C1 segment of cervical spinal cord (tissue), 14 donors: ENCODE results near the gene ABTB2.

Experiments used
- DNase-seq, 14 donors: peaks; one replicate each; lab custom pipeline; 2025; lab: John Stamatoyannopoulos, UW

ABTB2 gene

GRCh38 chr11:34175284-34176019 is 182.4 kb downstream of the ABTB2 start:
- no peak for DNase-seq

GRCh38 chr11:34174412-34175041 is 183.3 kb downstream of the ABTB2 start:
- DNase-seq: peak in 12 of 14 donors; percentile 4 to 78 (median 46)

- no peak for DNase-seq
Measured at GRCh38 chr11:34173050-34173449, 184.8 kb downstream of the ABTB2 start.

DNA sequence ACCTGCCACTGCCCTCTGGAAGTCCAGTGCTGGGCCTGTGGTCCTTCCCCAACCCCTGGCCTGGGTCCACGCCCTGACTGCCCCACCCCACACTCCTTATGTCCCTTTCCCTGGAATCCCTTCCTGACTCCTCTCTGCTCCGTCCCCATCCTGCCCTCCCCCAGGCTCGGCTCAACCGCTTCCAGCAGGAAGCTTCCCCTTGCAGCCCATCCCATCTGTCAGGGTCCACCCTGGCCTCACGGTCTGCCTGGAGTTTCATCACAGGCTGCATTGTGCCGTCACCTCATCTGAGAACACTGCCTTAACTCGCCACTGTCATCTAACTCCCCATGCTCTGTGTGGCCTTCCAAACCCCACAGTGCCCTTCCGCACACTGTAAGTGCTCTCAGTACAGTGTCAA is 188.1 kb downstream of the ABTB2 start:
- no peak for DNase-seq

- no peak for DNase-seq
Measured at GRCh38 chr11:34168642-34169420, 189.0 kb downstream of the ABTB2 start.

- no peak for DNase-seq
Measured at GRCh38 chr11:34167961-34168360, 189.8 kb downstream of the ABTB2 start.

DNA sequence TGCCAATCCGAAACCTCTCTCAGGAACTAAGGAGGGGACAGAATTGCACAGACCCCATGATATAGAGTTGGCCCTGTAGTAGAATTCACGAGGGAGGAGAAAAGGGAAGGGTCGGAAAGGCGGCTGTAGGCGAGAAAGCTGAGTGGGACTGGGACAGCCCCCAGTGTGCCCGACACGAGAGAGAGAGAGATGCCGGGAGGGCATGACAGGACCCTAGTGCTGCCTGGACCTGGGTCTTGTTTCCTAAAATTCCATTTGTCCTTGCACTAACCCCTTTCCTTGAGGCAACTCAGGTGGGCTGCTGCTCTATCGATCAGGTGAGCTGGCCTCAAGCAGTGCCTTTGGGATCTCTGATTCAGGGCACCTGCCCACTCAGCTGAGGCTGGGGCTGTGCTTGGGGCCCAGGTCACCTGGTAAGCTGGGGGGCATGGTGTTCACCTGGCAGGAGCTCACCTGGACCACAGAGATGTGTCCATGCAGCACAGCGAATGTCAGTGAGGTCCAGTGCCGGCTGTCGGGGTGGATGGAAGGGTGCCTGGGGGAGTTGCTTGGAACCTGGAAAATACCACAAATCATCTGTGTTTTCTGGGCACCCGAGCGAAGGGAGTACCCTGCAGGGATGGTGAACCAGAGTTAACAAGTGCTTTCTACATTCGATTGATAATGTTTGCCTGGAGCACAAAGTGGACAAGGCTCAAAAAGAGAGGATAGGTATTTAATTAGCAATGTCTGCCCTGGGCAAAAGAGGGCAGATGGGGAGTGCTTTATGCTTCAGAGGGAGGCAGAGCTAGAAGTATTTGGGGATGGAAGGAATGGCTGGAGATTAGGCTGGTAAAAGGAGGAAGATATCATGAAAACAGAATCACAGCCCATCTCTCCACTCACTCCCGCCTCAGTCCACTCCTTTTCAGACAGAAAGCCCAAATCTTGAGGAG is 190.7 kb downstream of the ABTB2 start:
- no peak for DNase-seq

DNA sequence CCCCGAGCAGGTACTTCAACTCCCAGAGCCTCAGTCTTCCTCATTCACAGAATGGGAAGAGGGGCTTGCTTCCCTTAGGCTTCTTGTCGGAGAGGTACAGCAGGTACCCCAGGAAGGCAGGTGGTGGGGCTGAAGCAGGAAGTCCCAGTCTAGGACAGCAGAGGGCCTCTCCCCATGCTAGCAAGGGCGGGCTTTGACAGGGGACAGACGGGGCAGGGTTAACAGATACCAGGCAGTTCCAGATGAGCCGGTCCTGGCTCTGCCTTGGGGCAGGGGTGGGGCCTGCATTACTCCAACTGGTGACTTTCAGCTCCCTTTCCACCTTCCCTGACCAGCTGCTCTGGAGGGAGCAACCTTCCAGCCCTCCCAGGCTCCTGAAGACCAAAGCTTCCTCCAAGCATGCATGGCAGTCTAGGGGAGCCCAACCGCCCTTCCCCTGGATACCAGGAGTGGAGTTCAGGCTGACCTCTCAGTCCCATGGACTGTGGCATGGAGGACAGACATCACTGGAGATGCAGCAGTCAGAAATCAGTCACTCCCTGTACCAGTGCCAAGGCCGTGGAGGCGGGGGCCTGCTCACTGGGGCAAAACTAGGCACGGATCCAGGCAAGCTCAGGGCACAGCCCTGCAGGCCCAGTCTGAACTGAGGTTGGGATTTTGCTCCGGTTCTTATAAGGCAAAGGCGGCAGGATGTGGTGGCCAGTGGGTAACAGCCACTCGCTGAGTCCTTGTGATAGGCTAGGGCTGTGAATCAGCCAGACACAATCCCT is 191.8 kb downstream of the ABTB2 start:
- peak in 2 of 14 donors; percentile 7 to 24 for DNase-seq

GRCh38 chr11:34165121-34165520 is 192.7 kb downstream of the ABTB2 start:
- no peak for DNase-seq

DNA sequence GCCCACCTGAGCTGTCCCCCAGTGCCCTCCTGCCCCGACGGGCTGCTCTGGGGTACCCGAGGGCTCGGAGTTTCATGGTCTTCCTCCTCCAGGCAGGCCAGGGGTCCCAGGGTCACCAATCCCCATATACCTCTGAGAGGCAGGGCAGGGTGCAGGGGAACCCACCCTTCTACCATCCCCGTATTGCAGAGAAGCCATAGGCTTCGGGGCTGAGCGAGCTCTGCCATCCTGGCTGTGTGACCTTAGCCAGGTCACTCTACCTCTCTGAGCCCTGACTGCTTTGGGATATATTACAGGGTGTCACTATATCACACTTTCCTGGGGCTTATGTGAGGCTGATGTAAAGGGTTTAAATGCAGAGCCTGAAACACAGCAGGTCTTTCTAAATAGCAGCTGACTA is 195.0 kb downstream of the ABTB2 start:
- DNase-seq: no peak

GRCh38 chr11:34162493-34162820 is 195.4 kb downstream of the ABTB2 start:
- no peak for DNase-seq

- no peak for DNase-seq
Measured at GRCh38 chr11:34161812-34162492, 195.9 kb downstream of the ABTB2 start.

GRCh38 chr11:34161361-34161760 is 196.4 kb downstream of the ABTB2 start:
- no peak for DNase-seq

- DNase-seq: no peak
Measured at GRCh38 chr11:34160791-34161190, 197.0 kb downstream of the ABTB2 start.

DNA sequence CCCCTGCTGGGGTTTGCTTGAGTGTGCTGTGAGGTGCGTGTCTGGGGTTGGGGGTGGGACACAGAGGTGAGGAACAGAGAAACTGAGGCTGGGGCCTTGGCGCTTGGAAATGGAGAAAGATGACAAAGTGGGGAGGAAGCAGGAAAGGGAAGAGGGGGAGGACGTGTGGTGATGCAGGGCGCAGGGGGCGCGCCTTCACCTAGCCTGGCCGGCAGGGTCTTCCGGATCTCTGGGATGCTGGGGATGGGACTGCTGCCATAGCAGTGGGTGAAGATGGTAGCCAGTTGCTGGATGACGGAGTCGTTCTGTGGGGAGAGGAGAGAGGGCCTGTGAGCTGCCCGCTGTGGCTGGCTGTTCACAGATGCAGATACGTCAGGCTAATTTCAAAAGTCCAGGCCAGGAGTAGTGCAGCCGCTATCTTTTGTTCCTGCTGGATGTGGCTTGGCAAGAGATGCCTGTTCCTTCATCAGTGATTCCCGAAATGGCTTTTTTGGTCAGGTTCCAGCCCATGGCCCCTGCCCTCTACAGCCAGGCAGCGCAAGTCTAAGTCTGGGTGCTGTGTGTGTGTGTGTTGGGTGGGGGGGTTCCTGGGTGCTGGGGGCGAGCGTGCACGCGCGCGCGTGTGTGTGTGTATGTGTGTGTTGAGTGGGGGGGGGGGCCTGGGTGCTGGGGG is 197.6 kb downstream of the ABTB2 start:
- no peak for DNase-seq

DNA sequence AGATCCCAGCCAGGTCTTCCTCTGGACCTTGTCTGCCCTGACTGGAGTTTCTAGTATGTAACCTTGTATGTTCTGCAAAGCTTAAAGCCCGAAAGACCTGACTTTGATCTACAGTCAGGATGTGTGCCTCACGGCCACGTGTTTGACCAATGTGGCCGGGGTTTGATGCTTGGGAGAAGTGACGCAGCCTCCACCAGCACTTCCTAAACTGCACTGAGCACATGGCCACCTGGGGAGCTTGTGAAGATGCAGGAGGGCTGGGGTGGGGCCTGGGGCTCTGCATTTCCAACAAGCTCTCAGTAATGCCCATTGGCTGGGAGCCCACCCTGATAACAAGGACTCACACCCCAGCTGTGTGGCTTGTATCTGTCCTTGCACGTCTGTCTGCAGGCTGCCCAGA is 199.1 kb downstream of the ABTB2 start:
- DNase-seq: no peak

GRCh38 chr11:34157163-34157562 is 200.6 kb downstream of the ABTB2 start:
- DNase-seq: no peak

- DNase-seq: peak in 1 of 14 donors; percentile 26
Measured at GRCh38 chr11:34155757-34156062, 202.1 kb downstream of the ABTB2 start.

- peak in 4 of 14 donors; percentile 15 to 38 (median 23) for DNase-seq
Measured at GRCh38 chr11:34155057-34155756, 202.6 kb downstream of the ABTB2 start.
